HG03159 (cell line): Measurements from ENCODE around the gene TFPI2.
"Not testable (repeated sequence)": the region's sequence is repeated elsewhere in the genome, so short reads cannot be mapped to it uniquely, and the experiment has no call there.

Source experiments
- ATAC-seq: cut with Tn5 transposase; IDR thresholded peaks from one replicate; pipeline ENCODE4 v1.9.1; 2021; ENCODE audit warnings: mild to moderate bottlenecking, moderate library complexity; ENCODE audit not compliant: unreplicated experiment

Gene TFPI2

DNA sequence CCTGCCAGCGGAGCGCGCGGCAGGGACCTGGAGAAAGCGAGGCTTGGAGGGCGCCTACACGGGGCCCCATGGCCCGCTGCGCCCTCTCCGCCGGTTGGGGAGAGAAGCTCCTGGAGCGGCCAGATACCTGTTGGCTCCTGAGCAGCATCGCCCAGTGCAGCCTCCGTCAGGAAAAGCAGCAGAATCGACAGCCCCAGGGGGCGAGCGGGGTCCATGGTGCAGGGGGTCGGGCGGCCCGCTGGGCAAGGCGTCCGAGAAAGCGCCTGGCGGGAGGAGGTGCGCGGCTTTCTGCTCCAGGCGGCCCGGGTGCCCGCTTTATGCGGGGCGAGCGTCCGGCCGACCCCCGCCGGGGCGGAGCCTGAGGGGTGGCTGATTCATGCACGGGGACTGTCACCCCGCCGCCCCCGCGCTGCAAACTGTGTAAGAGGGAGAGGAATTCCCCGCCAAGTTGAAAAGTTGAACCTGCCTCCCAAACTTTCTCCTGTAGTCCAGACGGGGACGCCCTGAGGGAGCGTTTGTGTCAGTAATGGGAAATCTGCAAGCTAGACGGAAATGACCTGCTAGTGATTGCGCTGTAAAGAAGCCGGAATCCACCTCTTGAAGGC lies at the start of gene TFPI2:
TFPI2 (minus strand) TSS at position 290 of the 605 bp plus-strand sequence; CDS start at position 215, 75 bp downstream.
- ATAC-seq = peak; percentile 56

GRCh38 chr7:93938293-93938692 lies 47.7 kb upstream of the TFPI2 start:
- ATAC-seq = no peak

DNA sequence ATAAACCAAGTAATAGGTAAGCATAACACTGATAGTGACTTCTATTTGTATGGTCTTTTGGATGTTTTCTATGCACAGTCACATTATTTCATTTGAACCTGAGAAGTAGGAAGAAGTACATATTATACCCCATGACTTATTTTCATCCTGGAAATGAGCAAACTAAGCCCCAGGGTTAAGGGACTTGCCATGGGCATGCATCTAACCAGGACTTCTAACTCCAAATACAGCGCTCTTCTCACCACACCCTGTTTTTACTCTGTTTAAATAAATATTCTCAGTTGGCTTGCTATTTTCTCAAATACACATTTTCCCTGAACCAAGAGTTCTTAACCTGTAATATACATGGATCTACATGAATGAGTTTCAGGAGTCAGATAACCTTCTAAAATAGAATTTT lies 47.3 kb upstream of the TFPI2 start:
- no peak for ATAC-seq

- ATAC-seq = no peak
Measured at GRCh38 chr7:93935102-93935501, 44.5 kb upstream of the TFPI2 start.

DNA sequence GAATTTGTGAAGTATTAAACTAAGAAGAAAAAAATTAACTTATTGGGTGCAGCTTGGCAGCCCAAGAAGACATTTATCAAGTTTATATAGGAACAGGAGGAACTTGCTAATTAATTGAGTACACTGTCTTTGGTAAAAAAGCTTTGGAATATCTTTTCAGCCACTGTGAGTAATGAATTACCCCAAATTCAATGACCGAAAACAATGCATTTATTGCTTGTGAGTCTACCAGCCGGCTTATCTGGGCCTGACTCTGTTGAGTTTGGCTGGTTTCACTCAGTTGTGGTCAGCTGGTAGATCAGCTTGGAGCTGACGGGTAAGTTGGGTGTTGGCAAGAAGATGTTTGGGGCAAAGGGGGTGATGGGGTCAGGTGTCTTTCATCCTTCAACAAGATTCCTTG lies 42.6 kb upstream of the TFPI2 start:
- ATAC-seq = no peak

DNA sequence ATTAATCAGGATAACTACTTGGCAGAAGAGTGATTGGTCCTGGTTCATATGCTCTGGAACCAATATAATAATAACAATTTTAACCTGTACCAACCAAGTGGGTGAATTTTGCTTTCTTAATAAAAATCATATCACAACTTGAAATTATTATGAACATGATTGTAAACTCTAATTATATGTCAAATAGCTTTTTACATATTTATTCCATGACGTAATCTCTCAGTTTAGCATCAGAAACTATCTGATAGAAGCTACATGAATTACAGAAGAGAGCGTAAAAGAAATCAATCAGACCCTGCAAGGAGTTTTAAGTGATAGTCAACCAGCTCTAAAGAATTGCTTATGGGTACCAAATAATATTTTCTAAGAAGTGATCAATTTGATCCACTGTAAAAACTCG lies 41.1 kb upstream of the TFPI2 start:
- no peak for ATAC-seq

- no peak for ATAC-seq
Measured at GRCh38 chr7:93927585-93927984, 37.0 kb upstream of the TFPI2 start.

DNA sequence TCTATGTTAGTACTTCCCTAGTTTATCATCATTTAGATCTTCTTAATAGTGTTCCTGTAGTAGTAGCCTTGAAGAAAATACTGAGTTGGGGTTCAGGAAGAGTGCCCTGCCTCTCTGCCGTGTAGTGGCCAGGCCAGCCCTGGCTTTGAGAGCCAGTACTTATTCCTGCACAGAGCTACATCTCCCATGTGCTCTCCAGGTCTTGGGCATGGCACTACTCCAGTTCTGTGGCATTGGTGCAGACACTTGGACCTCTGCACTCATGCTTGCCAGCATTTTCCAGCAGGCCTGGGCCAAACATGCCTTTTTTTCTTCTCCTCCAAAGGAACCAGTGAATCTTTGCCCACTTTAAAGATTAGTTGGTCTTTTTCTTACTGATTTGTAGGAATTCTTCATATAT lies 36.2 kb upstream of the TFPI2 start:
- no peak for ATAC-seq

DNA sequence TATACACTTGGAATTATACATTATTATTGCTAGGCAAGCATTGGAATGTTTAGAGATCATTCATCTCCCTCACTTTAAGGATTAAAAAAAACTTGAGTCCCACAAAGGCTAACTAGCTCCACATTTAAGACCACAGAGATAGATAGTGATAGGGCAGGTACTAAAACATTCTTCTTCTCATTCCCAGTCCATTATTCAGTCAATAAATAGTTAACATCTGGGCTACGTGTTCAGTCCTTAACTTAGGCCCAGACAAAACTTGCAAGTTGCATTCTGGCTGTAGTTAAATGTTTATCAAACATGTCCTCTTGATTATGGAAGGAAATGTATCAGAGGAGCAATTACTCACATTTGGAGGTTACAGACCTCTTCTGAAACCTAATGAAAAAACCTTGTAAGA lies 33.4 kb upstream of the TFPI2 start:
- ATAC-seq = no peak

DNA sequence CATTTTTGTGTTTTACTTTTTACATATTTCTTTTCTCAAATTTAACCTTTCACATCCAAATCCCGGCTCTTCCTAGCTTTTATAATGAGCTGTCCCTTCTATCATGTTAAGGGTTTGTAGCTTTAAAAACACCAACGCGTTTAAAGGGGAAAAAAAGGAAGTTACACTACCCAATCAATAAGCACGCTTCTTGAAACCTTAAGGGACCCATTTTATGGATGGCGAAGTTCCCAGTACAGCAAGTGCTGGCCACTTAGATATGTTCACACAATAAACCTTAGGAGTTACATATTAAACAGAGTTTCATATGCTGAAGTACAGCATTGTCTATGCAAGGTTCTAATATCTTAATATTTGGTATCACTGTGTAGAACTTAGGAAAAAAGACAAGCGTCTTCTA lies 32.7 kb upstream of the TFPI2 start:
- no peak for ATAC-seq

- ATAC-seq = peak; percentile 85
Measured at GRCh38 chr7:93921607-93922566, 31.3 kb upstream of the TFPI2 start, which contains the start of gene GNG11. Gene GNG11, plus strand, starts transcription at chr7:93921735. Its CDS starts 403 bp downstream, at chr7:93922138.

DNA sequence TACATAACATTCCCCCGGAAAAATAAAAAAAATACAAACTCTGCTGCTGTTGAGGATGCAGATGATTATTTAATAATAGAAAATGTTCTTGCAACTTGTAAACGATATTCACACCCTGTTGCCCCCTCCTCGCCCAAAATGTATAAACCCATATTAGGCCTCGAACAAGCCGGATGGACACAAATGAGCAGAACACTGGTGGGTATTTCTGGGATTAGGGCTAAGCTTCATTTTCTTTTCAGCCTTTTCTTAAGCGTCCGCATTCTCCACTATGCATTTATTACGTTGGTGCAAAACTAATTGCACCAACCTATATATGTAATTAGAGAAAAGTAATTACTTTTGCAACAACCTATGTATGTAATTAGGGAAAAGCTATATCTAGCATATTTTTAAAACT lies 30.6 kb upstream of the TFPI2 start:
- ATAC-seq = no peak

GRCh38 chr7:93920496-93921182 lies 30.1 kb upstream of the TFPI2 start:
- no peak for ATAC-seq

DNA sequence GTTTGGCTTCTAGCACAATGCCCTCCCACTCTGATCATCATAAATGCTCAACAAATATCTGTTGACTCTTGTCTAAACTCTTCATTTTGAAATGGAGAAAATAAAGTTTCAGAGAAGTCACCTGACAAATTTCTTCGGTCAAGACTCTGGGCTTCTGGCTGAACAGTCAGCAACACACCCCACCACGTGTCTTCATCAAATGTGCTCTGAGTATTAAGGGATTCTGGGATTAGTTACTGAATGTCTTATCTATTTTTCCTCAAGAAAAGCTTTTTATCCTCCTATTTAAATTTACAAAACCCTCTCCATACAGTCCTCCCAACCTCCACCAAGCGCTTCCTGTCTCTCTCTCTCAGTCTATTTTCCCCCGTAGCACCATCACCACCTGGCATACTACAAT lies 25.8 kb upstream of the TFPI2 start:
- not testable (repeated sequence) for ATAC-seq

DNA sequence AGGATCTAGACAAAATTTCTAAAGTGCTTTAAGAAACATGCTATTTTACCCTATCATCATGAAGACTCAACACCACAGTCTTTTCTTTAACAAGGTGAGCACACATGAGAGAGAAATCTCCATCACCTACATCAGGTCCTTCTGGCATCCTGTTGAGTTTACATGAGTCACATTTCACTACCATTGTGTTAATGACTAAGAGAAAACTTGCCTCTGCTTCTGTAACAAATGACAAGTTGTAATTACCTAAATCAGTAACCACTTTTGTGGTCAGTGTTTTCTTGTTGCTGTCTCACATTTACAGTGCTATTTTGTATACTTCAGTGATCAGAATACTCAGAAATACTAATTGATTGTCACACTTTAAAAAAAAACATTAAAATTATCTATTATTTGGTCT lies 25.3 kb upstream of the TFPI2 start:
- peak; percentile 64 for ATAC-seq

DNA sequence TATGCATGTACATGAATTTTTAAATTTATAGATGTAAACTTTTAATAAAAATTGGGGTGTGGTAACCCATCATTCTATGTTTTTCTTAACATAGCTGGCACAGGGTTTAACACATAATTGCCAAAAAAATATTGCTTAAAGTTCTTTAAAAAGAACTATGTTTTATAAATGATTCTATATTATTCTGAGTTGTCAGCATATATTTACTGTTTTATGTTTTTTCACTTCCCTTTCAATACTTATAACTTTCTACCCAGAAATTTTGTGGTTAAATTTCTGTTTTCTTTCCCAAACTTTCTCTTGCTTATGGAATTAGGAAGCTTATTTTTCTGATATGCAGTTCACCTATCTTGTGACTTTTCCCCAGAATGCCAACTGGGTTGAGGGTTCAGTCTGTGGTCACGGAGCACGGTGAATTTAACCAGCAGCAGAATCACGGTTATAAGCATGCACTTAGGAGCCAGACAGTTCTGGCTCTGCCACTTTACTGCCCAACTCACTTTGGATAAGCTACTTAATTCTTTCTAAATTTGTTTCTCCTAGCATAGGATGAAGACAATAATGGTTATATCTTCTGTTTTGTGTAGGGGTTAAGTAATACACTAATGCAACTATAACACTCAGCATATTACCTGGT lies 24.8 kb upstream of the TFPI2 start:
- ATAC-seq = not testable (repeated sequence)

GRCh38 chr7:93914581-93915066 lies 24.1 kb upstream of the TFPI2 start:
- ATAC-seq = no peak

- ATAC-seq = no peak
Measured at GRCh38 chr7:93913197-93913596, 22.6 kb upstream of the TFPI2 start.

DNA sequence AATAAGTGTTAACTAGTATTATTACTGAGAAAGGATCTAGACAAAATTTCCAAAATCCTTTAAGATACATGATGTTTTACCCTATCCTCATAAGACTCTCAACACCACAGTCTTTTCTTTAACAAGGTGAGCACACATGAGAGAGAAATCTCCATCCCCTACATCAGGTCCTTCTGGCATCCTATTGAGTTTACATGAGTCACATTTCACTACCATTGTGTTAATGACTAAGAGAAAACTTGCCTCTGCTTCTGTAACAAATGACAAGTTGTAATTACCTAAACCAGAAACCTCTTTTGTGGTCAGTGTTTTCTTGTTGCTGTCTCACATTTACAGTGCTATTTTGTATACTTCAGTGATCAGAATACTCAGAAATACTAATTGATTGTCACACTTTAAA lies 21.1 kb upstream of the TFPI2 start:
- ATAC-seq = peak; percentile 60

- ATAC-seq = not testable (repeated sequence)
Measured at GRCh38 chr7:93911242-93911641, 20.7 kb upstream of the TFPI2 start.
